Lung (tissue), 12 donors: ENCODE results near the gene OSTF1. TPM values are rescaled to one million over a fixed set of nuclear protein-coding genes. Genes with fewer than 3 reads are reported as not detected.

ENCODE experiments used
- ATAC-seq: fragments of 200-7000 bp; cut with Tn5 transposase; one replicate; pipeline ENCODE4 v1.9.1; 2020; ENCODE audit warnings: moderate number of reproducible peaks; ENCODE audit not compliant: insufficient read depth, low FRiP score
- DNase-seq, 3 donors: peaks; one replicate each; pipeline ENCODE4 v3.0.0-alpha.2; 2013 to 2017
- H3K27ac ChIP-seq, 2 donors: one replicate each; pipeline ENCODE4 v1.5.1; 2013; ENCODE audit warnings: mild to moderate bottlenecking in 2 of 2, moderate library complexity in 2 of 2, control low read depth in 1 of 2, inconsistent platforms in 1 of 2, low read depth in 1 of 2, low read length in 1 of 2
- H3K27me3 ChIP-seq, 3 donors: one replicate each; pipeline ENCODE4 v1.5.1; 2013; ENCODE audit warnings: low read length in 2 of 3; ENCODE audit not compliant: control insufficient read depth in 3 of 3, insufficient read depth in 3 of 3
- H3K36me3 ChIP-seq, 4 donors: one replicate each; pipeline ENCODE4 v1.5.1; 2013; ENCODE audit warnings: low read length in 4 of 4, mild to moderate bottlenecking in 1 of 4, moderate library complexity in 1 of 4; ENCODE audit not compliant: control insufficient read depth in 4 of 4, insufficient read depth in 4 of 4
- H3K4me1 ChIP-seq, 5 donors: one replicate each; pipeline ENCODE4 v1.5.1; 2013; ENCODE audit warnings: low read length in 5 of 5, mild to moderate bottlenecking in 2 of 5, moderate library complexity in 1 of 5; ENCODE audit not compliant: control insufficient read depth in 5 of 5, insufficient read depth in 5 of 5
- H3K4me3 ChIP-seq: one replicate; pipeline ENCODE4 v1.5.1; 2013; ENCODE audit warnings: mild to moderate bottlenecking, control low read depth, moderate library complexity
- H3K9ac ChIP-seq, 2 donors: one replicate each; pipeline ENCODE4 v1.5.1; 2013; ENCODE audit warnings: low read length in 2 of 2, control low read depth in 1 of 2; ENCODE audit not compliant: insufficient read depth in 1 of 2
- H3K9me3 ChIP-seq, 4 donors: one replicate each; pipeline ENCODE4 v1.5.1; 2013; ENCODE audit warnings: low read length in 3 of 4, mild to moderate bottlenecking in 1 of 4, moderate library complexity in 1 of 4; ENCODE audit not compliant: control insufficient read depth in 4 of 4, insufficient read depth in 3 of 4
- CTCF ChIP-seq: IDR thresholded peaks from 2 replicates; pipeline ENCODE4 v1.5.1; 2012; ENCODE audit warnings: mild to moderate bottlenecking; ENCODE audit errors: control extremely low read depth, extremely low read depth
- WGBS, 2 donors: extraction: QIAGEN DNeasy Blood & Tissue Kit; methylation state at CpG; one replicate each; pipeline ENCODE4 v1.1.7; 2013; 5-methylcytosine and 5-hydroxymethylcytosine counted together
- polyA plus RNA-seq, 2 donors: library from polyadenylated mRNA; stranded (reverse); fragments of 200-250 nt; gene quantifications; one replicate each; pipeline ENCODE4 v1.2.1, GENCODE V29; 2013
- total RNA-seq, 2 donors: library from RNA; depleted of rRNA in 1 of 2; stranded (reverse); fragments of >200 nt in 1 of 2; gene quantifications; one replicate each; pipeline ENCODE4 v1.2.1, GENCODE V29; 2014 to 2021
- donor health status: control.
- donor health status: control.
- donor health status: Bipolar disorder and iron deficiency.
- donor health status: healthy.
- donor health status: DM: yes; HTN: yes; CAD: no.

The OSTF1 gene
- total and polyA plus RNA-seq, 4 donors = 50.9 to 91.0 (median 72.0) TPM

DNA sequence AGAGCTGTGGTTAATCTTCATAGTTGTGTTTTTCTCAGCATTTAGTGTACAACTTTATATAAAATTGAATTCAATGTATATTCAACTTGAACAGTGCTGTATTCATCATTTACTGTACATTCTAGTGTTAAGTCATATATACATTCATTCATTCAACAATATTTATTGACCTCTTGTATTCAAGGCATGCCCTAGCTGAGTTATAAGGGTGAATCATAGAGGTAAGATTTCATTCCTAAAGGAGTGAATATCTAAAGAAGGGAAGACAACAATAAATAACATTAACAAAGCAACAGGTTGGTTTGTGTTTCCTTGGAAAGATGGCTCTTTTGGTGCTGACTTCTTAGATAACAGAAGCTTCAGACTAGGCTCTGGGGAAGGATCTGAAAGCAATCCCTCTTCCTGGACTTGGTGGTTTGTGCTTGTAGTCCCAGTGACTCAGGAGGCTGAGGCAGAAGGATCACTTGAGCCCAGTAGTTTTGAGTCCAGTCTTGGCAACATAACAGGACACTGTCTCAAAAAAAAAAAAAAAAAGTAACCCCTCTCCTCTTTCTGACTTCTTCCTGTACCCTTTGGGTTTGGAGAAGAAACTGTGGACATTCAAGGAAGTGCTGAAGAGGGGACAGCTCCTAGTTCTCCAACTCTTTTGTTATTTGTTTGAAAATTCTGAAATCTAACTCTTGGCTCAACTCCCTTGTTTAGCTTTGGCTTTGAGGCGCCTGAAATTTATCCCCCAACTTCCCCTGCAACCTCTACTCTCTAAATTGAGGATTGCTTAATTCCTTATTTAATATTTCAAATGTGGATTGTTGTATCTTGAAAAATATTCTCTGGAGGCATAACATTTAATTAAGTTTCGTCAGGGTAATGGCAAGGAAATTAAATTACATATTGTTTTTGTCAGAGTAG is 80.2 kb downstream of the OSTF1 start:
- Histone ChIP-seq H3K9ac (no peak overlapping the region), H3K27ac (no peak overlapping the region), H3K4me1 (peaks cover 0 to 14% (median 0%) of the 10 kb centered on the region in 5 donors), H3K36me3 (peaks cover 0 to 43% (median 18%) of the 10 kb centered on the region in 4 donors), H3K27me3 (no peaks in the 10 kb centered on the region), H3K9me3 (peaks cover 0 to 5% (median 3%) of the 10 kb centered on the region in 4 donors), H3K4me3 (no peak overlapping the region)
- DNase-seq (peak in 2 of 3 donors; percentile 72 to 88), ATAC-seq (no peak)
- 56 to 59% methylated on average over 2 of the region's 2 CpGs for WGBS, 2 donors
- TF ChIP-seq CTCF = no peak

DNA sequence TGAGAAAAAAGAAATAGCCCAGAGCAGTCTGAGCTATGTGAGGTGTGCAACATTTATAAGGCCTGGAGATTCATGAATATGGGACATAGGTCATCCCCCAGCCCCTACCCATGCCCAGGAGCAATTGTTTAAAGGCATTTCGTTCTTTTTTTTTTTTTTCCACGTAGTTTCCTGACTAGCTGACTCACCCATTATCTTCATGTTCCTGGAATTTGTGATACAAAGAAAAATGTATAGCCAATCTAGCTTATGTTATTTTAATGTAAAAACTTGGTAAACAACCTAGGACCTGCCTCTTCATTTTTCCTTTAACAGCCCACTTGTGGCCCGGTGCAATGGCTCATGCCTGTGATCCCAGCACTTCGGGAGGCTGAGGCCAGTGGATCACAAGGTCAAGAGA is 81.3 kb downstream of the OSTF1 start:
- H3K27me3 ChIP-seq = no peaks in the 10 kb centered on the region
- WGBS, 2 donors = 51 to 73% methylated on average over 4 of the region's 4 CpGs
- H3K36me3 ChIP-seq = peaks cover 0 to 35% (median 18%) of the 10 kb centered on the region in 4 donors
- no peak for TF ChIP-seq CTCF
- H3K9me3 ChIP-seq = peaks cover 0 to 5% (median 2%) of the 10 kb centered on the region in 4 donors
- H3K4me3 ChIP-seq = no peak overlapping the region
- H3K27ac ChIP-seq = peak overlapping the region in 1 of 2 donors; percentile 40
- no peak for DNase-seq
- ATAC-seq = no peak
- peaks cover 0 to 14% (median 0%) of the 10 kb centered on the region in 5 donors for H3K4me1 ChIP-seq
- no peak overlapping the region for H3K9ac ChIP-seq

- H3K9ac ChIP-seq = no peak overlapping the region
- TF ChIP-seq CTCF = no peak
- no peaks in the 10 kb centered on the region for H3K27me3 ChIP-seq
- H3K4me3 ChIP-seq = no peak overlapping the region
- ATAC-seq (no peak), DNase-seq (no peak)
- peaks cover 0 to 4% (median 2%) of the 10 kb centered on the region in 4 donors for H3K9me3 ChIP-seq
- H3K27ac ChIP-seq = no peak overlapping the region
- whole genome bisulfite sequencing, 2 donors = 64 to 89% methylated on average over 2 of the region's 2 CpGs
- H3K36me3 ChIP-seq = peaks cover 0 to 27% (median 15%) of the 10 kb centered on the region in 4 donors
- H3K4me1 ChIP-seq = peaks cover 0 to 15% (median 0%) of the 10 kb centered on the region in 5 donors
These were observed 82.6 kb downstream of the OSTF1 start for GRCh38 chr9:75170898-75171360.
